Mesothelial cell of epicardium (in vitro differentiated cells): ENCODE data around the gene RB1. TPM values are rescaled to one million over a fixed set of nuclear protein-coding genes. Genes with fewer than 3 reads are reported as not detected.

Source experiments
- DNase-seq, 2 experiments: peaks; one replicate each; pipeline ENCODE4 v3.0.0; 2021; ENCODE audit warnings: low spot score in 2 of 2; ENCODE audit not compliant: unreplicated experiment in 2 of 2
- H3K27ac Mint-ChIP-seq: 2 replicates; pipeline ENCODE4 v1.8.0; 2021; ENCODE audit warnings: mixed read lengths
- H3K27me3 Mint-ChIP-seq: 2 replicates; pipeline ENCODE4 v1.8.0; 2021; ENCODE audit warnings: low read depth, mixed read lengths
- H3K36me3 Mint-ChIP-seq: 2 replicates; pipeline ENCODE4 v1.8.0; 2021; ENCODE audit warnings: mixed read lengths
- H3K4me1 Mint-ChIP-seq: 2 replicates; pipeline ENCODE4 v1.8.0; 2021; ENCODE audit warnings: mixed read lengths
- H3K4me3 Mint-ChIP-seq: 2 replicates; pipeline ENCODE4 v1.8.0; 2021; ENCODE audit warnings: mild to moderate bottlenecking, moderate library complexity, mixed read lengths
- H3K9me3 Mint-ChIP-seq: 2 replicates; pipeline ENCODE4 v1.8.0; 2021; ENCODE audit warnings: mixed read lengths
- total RNA-seq: library from RNA; stranded (reverse); gene quantifications from 3 replicates; pipeline ENCODE4 v1.2.1, GENCODE V29; 2021
- TF ChIP-seq, protein P1 (sequence below): fragments of 200-600 bp; sonication (generic); IDR thresholded peaks from one replicate; pipeline ENCODE4 v1.5.0; 2021; ENCODE audit warnings: antibody characterized with exemption; ENCODE audit not compliant: unreplicated experiment

RB1 gene
- total RNA-seq, 1 donor from 2014 or later: 34.7 TPM

DNA sequence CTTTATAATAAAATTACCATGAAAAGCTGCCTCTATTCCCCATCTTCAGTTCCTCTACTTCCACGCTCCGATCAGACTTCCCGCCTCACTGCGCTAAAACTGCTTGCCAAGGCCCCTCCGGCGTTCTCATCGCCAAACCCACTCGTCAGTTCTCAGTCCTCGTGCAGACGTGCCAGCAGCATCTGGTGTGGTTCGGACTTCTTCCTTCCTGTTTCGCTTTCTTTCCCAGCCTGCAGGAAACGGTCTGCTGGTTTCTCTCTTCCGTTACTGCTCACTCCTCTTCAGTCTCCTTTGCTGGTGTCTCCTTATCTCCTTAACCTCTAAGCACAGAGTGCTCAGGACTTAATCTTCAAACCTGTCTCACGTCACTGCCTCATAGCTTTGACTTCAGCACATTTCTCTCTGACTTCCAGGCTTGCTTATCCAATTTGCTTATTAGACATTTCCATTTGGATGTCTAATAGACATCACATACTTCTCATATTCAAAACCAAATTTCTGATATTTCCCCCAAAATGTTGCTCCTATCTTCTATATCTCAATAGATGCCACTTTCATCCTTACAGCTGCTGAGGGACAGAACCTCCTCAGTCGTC lies 189.0 kb downstream of the RB1 start:
- Mint-ChIP-seq H3K27ac (no peak overlapping the region), H3K4me1 (peaks cover 13% of the 10 kb centered on the region), H3K36me3 (peaks cover 15% of the 10 kb centered on the region), H3K9me3 (peaks cover 6% of the 10 kb centered on the region), H3K27me3 (no peaks in the 10 kb centered on the region), H3K4me3 (no peak overlapping the region)
- DNase-seq: no peak
- TF ChIP-seq, protein P1, sequence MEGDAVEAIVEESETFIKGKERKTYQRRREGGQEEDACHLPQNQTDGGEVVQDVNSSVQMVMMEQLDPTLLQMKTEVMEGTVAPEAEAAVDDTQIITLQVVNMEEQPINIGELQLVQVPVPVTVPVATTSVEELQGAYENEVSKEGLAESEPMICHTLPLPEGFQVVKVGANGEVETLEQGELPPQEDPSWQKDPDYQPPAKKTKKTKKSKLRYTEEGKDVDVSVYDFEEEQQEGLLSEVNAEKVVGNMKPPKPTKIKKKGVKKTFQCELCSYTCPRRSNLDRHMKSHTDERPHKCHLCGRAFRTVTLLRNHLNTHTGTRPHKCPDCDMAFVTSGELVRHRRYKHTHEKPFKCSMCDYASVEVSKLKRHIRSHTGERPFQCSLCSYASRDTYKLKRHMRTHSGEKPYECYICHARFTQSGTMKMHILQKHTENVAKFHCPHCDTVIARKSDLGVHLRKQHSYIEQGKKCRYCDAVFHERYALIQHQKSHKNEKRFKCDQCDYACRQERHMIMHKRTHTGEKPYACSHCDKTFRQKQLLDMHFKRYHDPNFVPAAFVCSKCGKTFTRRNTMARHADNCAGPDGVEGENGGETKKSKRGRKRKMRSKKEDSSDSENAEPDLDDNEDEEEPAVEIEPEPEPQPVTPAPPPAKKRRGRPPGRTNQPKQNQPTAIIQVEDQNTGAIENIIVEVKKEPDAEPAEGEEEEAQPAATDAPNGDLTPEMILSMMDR: no peak

DNA sequence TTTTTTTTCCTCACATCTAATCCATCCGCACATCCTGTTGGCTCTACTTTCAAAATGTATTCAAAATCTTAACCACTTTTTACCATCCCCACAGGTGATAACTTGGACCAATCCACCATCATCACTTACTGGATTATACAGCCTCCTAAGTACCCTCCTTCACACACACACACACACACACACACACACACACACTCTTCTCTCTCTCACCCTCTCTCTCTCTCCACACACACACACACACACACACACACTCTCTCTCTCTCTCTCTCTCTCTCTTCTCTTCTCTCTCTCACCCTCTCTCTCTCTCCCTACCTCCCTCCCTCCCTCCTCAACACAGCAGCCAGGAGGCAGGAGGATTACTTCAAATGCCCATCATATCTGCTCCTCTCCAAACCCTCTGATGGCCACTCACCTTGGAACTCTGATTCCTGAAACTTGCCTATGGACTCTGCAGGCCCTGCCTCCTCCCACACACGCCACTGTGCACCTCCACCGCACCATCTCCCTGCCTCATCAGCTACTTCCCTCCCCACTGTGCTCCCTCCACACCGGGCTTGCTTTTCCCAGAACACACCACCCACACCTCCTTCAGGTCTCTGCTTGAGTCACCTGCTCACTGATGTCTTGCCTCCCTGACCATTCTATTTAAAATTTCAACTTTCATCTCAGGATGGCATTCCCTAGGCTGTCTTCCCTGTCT lies 189.7 kb downstream of the RB1 start:
- H3K27me3 Mint-ChIP-seq: no peaks in the 10 kb centered on the region
- TF ChIP-seq, protein P1: no peak
- no peak overlapping the region for H3K4me3 Mint-ChIP-seq
- no peak overlapping the region for H3K27ac Mint-ChIP-seq
- peaks cover 13% of the 10 kb centered on the region for H3K4me1 Mint-ChIP-seq
- peaks cover 2% of the 10 kb centered on the region for H3K9me3 Mint-ChIP-seq
- no peak for DNase-seq
- peaks cover 10% of the 10 kb centered on the region for H3K36me3 Mint-ChIP-seq

DNA sequence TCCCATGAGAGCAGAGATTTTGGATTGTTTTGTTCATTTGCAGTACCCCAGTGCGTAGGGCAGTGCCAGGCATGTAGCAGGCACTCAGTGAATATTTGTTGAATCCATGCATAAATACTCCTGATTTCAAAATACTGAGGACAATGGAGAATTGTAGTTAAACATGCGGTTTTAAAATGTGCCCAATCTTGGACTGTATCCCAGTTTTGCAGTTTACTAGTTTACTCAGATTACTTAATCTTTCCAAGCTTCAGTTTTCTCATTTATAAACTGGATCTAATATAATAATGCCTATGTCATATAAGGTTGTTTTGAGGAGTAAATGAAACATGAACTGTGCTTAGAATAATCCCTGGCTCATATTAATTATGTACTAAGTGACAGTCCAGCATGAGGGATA lies 190.3 kb downstream of the RB1 start:
- no peaks in the 10 kb centered on the region for H3K27me3 Mint-ChIP-seq

DNA sequence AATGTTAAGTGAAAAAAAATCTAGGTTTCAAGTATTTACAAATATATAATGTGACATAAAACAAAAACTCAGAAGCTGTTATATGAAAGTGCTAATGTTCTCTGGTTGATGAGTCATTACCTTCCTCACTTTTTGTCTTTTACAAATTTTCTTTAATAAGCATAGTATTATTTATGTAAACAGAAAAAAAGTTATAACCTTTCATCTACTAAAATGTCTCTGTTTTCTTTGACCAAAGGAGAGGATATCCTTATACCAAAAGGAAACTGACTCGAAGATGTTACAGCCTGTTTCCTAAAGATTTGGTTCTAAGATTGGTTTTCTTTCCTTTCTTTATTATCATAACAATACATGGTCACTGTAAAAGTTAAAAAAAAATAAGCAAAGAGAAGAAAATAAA lies 191.3 kb downstream of the RB1 start:
- no peak overlapping the region for H3K27ac Mint-ChIP-seq
- no peak overlapping the region for H3K4me3 Mint-ChIP-seq
- no peak for DNase-seq
- H3K4me1 Mint-ChIP-seq: peaks cover 13% of the 10 kb centered on the region
- no peaks in the 10 kb centered on the region for H3K9me3 Mint-ChIP-seq
- H3K27me3 Mint-ChIP-seq: no peaks in the 10 kb centered on the region
- TF ChIP-seq, protein P1: no peak
- H3K36me3 Mint-ChIP-seq: peaks cover 8% of the 10 kb centered on the region

More for the DNA sequence above, 190.3 kb downstream of the RB1 start:
- H3K4me3 Mint-ChIP-seq: no peak overlapping the region
- peaks cover 13% of the 10 kb centered on the region for H3K4me1 Mint-ChIP-seq
- no peak for DNase-seq
- no peak overlapping the region for H3K27ac Mint-ChIP-seq
- peaks cover 7% of the 10 kb centered on the region for H3K36me3 Mint-ChIP-seq
- TF ChIP-seq, protein P1: no peak
- no peaks in the 10 kb centered on the region for H3K9me3 Mint-ChIP-seq

DNA sequence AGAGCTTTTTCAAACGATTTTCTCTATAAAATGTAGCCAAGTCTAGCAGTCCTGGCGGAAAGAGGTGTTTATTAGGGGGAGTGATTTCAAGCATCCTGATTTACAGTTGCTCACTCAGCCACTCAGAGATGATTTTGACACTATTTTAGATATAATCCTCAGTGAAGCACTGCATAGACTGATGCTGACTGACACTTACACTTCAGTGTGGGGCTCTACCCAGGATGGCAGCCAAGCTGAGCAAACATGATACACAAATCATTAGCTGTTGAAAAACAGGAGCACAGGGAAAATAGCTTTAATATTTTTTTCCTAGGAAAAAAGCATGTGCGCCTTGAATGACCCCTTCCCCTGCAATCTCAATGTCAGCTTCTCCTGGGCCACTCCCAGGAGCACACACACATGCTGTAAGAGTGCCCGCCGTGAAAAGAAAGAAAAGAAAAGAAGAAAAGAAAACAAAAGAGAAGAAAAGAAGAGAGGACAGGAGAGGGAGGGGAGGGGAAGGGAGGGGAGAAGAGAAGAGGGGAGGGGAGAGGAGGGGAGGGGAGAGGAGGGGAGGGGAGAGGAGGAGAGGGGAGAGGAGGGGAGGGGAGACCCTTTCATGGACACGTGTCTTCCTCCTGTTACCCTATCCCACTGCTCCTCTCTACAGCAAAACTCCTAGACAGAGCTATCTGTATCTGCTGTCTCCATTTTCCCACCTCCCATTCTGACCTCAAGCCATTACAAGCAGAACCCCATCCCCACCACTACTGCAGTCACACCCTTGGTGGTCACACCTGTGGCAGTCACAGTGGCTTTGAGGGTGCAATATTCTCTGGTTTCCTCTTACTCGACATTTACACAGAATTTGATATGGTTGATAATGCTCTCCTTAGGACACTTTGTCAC lies 193.0 kb downstream of the RB1 start:
- Mint-ChIP-seq H3K27ac (peak overlapping the region; percentile 26), H3K9me3 (no peaks in the 10 kb centered on the region), H3K4me1 (peaks cover 13% of the 10 kb centered on the region), H3K36me3 (peaks cover 10% of the 10 kb centered on the region), H3K27me3 (no peaks in the 10 kb centered on the region), H3K4me3 (no peak overlapping the region)
- DNase-seq: no peak
- TF ChIP-seq, protein P1: no peak
